G401.6 (cell line): ENCODE measurements around the gene SNRPF.

Experiments
- FAIRE-seq: peaks from 2 replicates; lab custom pipeline; 2012; peaks lifted over from hg19 to GRCh38; lab: Jason Lieb, UNC

SNRPF gene

GRCh38 chr12:95859344-95859816 lies 628 bp downstream of the SNRPF start:
- FAIRE-seq: no peak

- no peak for FAIRE-seq
Measured at GRCh38 chr12:95859947-95860850, 1.4 kb downstream of the SNRPF start.

GRCh38 chr12:95862038-95862437 lies 3.3 kb downstream of the SNRPF start:
- FAIRE-seq: no peak

GRCh38 chr12:95863337-95863736 lies 4.6 kb downstream of the SNRPF start:
- FAIRE-seq: no peak

GRCh38 chr12:95870897-95871296 lies 12.1 kb downstream of the SNRPF start:
- FAIRE-seq: peak; percentile 91

- FAIRE-seq: no peak
Measured at GRCh38 chr12:95874452-95874851, 15.7 kb downstream of the SNRPF start.

GRCh38 chr12:95877622-95878021 lies 18.9 kb downstream of the SNRPF start:
- no peak for FAIRE-seq

GRCh38 chr12:95880895-95881294 lies 22.1 kb downstream of the SNRPF start:
- FAIRE-seq: no peak

GRCh38 chr12:95881331-95881955 lies 22.7 kb downstream of the SNRPF start:
- peak; percentile 72 for FAIRE-seq

GRCh38 chr12:95882080-95882479 lies 23.3 kb downstream of the SNRPF start:
- FAIRE-seq: no peak

GRCh38 chr12:95882873-95883272 lies 24.1 kb downstream of the SNRPF start:
- no peak for FAIRE-seq

GRCh38 chr12:95884998-95885397 lies 26.2 kb downstream of the SNRPF start:
- no peak for FAIRE-seq

GRCh38 chr12:95887311-95887710 lies 28.6 kb downstream of the SNRPF start:
- no peak for FAIRE-seq

- FAIRE-seq: no peak
Measured at GRCh38 chr12:95890958-95891357, 32.2 kb downstream of the SNRPF start.

GRCh38 chr12:95896846-95897245 lies 38.1 kb downstream of the SNRPF start:
- no peak for FAIRE-seq

- no peak for FAIRE-seq
Measured at GRCh38 chr12:95898081-95898480, 39.3 kb downstream of the SNRPF start.

- no peak for FAIRE-seq
Measured at GRCh38 chr12:95908573-95908972, 49.8 kb downstream of the SNRPF start.

GRCh38 chr12:95909871-95910270 lies 51.1 kb downstream of the SNRPF start:
- no peak for FAIRE-seq
